GM12891 (cell line): ENCODE results near the gene AGPAT3.

ENCODE experiments used
- PAX5 ChIP-seq: IDR thresholded peaks from 2 replicates; pipeline ENCODE4 v1.6.1; 2011; ENCODE audit warnings: low read length, moderate library complexity, mild to moderate bottlenecking; ENCODE audit not compliant: insufficient read depth, severe bottlenecking
- POLR2A ChIP-seq: IDR thresholded peaks from 2 replicates; pipeline ENCODE4 v1.6.1; 2011; ENCODE audit warnings: low read depth, low read length, control low read depth
- POLR2AphosphoS5 ChIP-seq: IDR thresholded peaks from 2 replicates; pipeline ENCODE4 v1.6.1; 2011; ENCODE audit warnings: low read depth, low read length, control low read depth
- POU2F2 ChIP-seq: IDR thresholded peaks from 2 replicates; pipeline ENCODE4 v1.6.1; 2011; ENCODE audit warnings: low read depth, mild to moderate bottlenecking, control low read depth, low read length, moderate library complexity
- TAF1 ChIP-seq: IDR thresholded peaks from 2 replicates; pipeline ENCODE4 v1.6.1; 2011; ENCODE audit warnings: low read depth, low read length, control low read depth

DNA sequence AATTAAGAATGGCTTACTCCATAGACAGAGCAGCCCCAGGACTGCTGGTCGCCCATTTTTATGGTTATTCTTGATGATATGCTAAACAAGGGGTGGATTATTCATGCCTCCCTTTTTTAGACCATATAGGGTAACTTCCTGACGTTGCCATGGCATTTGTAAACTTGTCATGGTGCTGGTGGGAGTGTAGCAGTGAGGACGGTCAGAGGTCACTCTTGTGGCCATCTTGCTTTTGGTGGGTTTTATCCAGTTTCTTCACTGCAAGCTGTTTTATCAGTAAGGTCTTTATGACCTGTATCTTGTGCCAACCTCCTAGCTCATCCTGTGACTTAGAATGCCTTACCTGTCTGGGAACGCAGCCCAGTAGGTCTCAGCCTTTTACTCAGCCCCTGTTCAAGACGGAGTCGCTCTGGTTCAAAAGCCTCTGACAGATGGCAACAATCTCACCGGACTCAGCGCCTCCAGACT, 5.2 kb upstream of the AGPAT3 start:
- no peak for TF ChIP-seq POLR2AphosphoS5
- no peak for TF ChIP-seq POU2F2
- TF ChIP-seq TAF1 = no peak
- TF ChIP-seq POLR2A = no peak
- no peak for TF ChIP-seq PAX5
